Pancreas (tissue), 10 donors: ENCODE measurements around the gene ZNF829. TPM values are rescaled to one million over a fixed set of nuclear protein-coding genes. Genes with fewer than 3 reads are reported as not detected.

ENCODE experiments used
- ATAC-seq, 4 donors: fragments of 200-7000 bp; cut with Tn5 transposase; one replicate each; pipeline versions ENCODE4 v1.8.0 to v1.9.1; 2020; ENCODE audit warnings: mild to moderate bottlenecking in 4 of 4, moderate library complexity in 4 of 4
- DNase-seq, 6 donors: peaks; one replicate each; pipeline ENCODE4 v3.0.0-alpha.2; 2020
- FAIRE-seq: peaks from 2 replicates; lab custom pipeline; 2012; peaks lifted over from hg19 to GRCh38; lab: Jason Lieb, UNC
- H3K27ac ChIP-seq, 4 donors: fragments of 200-600 bp; sonication (generic); 1 replicate in 3 of 4; 2 replicates in 1 of 4; pipeline versions ENCODE4 v1.5.0 to v1.8.0; 2020
- H3K27me3 ChIP-seq, 4 donors: fragments of 200-600 bp; one replicate each; pipeline ENCODE4 v1.8.0; 2021
- H3K36me3 ChIP-seq, 3 donors: fragments of 200-600 bp; sonication (generic) in 1 of 3; one replicate each; pipeline versions ENCODE4 v1.5.0 to v1.8.0; 2020 to 2021
- H3K4me1 ChIP-seq, 3 donors: fragments of 200-600 bp; one replicate each; pipeline ENCODE4 v1.8.0; 2021
- H3K4me3 ChIP-seq, 4 donors: fragments of 200-600 bp; sonication (generic) in 2 of 4; one replicate each; pipeline versions ENCODE4 v1.5.0 to v1.8.0; 2020 to 2021
- H3K9me3 ChIP-seq, 4 donors: fragments of 200-600 bp; one replicate each; pipeline ENCODE4 v1.8.0; 2021
- CTCF ChIP-seq, 4 donors: fragments of 200-600 bp; sonication (generic) in 3 of 4; IDR thresholded peaks; one replicate each; pipeline versions ENCODE4 v1.5.0 to v1.8.0; 2021; ENCODE audit warnings: antibody characterized with exemption in 4 of 4
- WGBS, 2 donors: extraction: QIAGEN DNeasy Blood & Tissue Kit; methylation state at CpG; one replicate each; pipeline ENCODE4 v1.1.7; 2013; 5-methylcytosine and 5-hydroxymethylcytosine counted together
- intact Hi-C, 3 donors: fragments of 100-400 bp; cut with DNase I; formaldehyde crosslinking; loops; one replicate each; pipeline versions ENCODE4 v1.11.1 to v1.14.2; 2022
- polyA plus RNA-seq, 2 donors: library from polyadenylated mRNA; stranded (reverse); fragments of 200-250 nt; gene quantifications; one replicate each; pipeline ENCODE4 v1.2.3, GENCODE V29; 2013
- total RNA-seq, 6 donors: library from RNA; stranded (reverse); fragmentation: NEBNext Ultra II Directional in 4 of 6; extraction: Animal tissue kit (Norgen Biotek cat#: 25700) in 4 of 6; gene quantifications; one replicate each; pipeline versions ENCODE4 v1.2.1 to v1.2.4, GENCODE V29; 2021 to 2023
- donor health status: healthy with polysubstance abuse.
- donor health status: DM: no; HTN: no; CAD: no; lungs with moderate emphysema.
- donor health status: DM: no; HTN: no; CAD: no.
- donor health status: control.
- donor health status: control.
- donor health status: Bipolar disorder and iron deficiency.
- donor health status: DM: yes; HTN: yes; CAD: no.
- donor health status: DM: no; HTN: no; CAD: no.
- donor health status: DM: no; HTN: no; CAD: no.
- donor health status: DM: yes; HTN: yes; CAD: no.

The ZNF829 gene
- 1 to 10 TPM in 4 of 6 donors, under 1 TPM in 2; 0.65 to 1.8 (median 1.2) TPM for total RNA-seq
- polyA plus RNA-seq = under 1 TPM; 0.53 to 0.89 TPM

GRCh38 chr19:36915992-36916830 lies at the start of gene ZNF829, which contains the start of gene ZNF568:
ZNF829 (minus strand) TSS chr19:36916291; CDS start chr19:36915167, 1,124 bp downstream.
ZNF568 (plus strand) TSS chr19:36916332; CDS start chr19:36922771, 6,439 bp downstream.
- intact Hi-C loops = no loop called here
- no peak for FAIRE-seq
- peak in 3 of 4 donors; percentile 10 to 30 (median 22) for TF ChIP-seq CTCF (IDR thresholded peaks at IDR 0.05)

GRCh38 chr19:36963280-36963679 lies 47.2 kb upstream of the ZNF829 start:
- intact Hi-C loops = no loop called here
- Histone ChIP-seq H3K4me3 (no peak overlapping the region), H3K9me3 (no peaks in the 10 kb centered on the region), H3K36me3 (no peaks in the 10 kb centered on the region), H3K27ac (no peak overlapping the region), H3K27me3 (no peaks in the 10 kb centered on the region), H3K4me1 (no peaks in the 10 kb centered on the region)
- DNase-seq = no peak
- WGBS, 2 donors = 6 to 14% methylated on average over 2 of the region's 2 CpGs
- FAIRE-seq = no peak
- ATAC-seq = peak in 2 of 4 donors; percentile 58 to 59
- no peak for TF ChIP-seq CTCF (IDR thresholded peaks at IDR 0.05)

More at GRCh38 chr19:36915992-36916830, at the start of gene ZNF829, which contains the start of gene ZNF568:
- peaks cover 0 to 5% (median 0%) of the 10 kb centered on the region in 3 donors for H3K4me1 ChIP-seq
- 0% methylated on average over 55 to 57 of the region's 57 CpGs for WGBS, 2 donors
- H3K9me3 ChIP-seq = no peaks in the 10 kb centered on the region
- H3K27me3 ChIP-seq = no peaks in the 10 kb centered on the region
- peak within 1 kb of the TSS; percentile 42 to 85 (median 73) for H3K4me3 ChIP-seq
- ATAC-seq (peak; percentile 95 to 99 (median 97)), DNase-seq (peak; percentile 75 to 94 (median 84))
- peaks cover 0 to 8% (median 0%) of the 10 kb centered on the region in 3 donors for H3K36me3 ChIP-seq
- peak within 1 kb of the TSS; percentile 75 to 91 (median 86) for H3K27ac ChIP-seq

GRCh38 chr19:36962346-36962745 lies 46.3 kb upstream of the ZNF829 start:
- no peak for TF ChIP-seq CTCF (IDR thresholded peaks at IDR 0.05)
- 81 to 89% methylated on average over 6 of the region's 6 CpGs for WGBS, 2 donors
- no peak for FAIRE-seq
- Histone ChIP-seq H3K36me3 (no peaks in the 10 kb centered on the region), H3K27me3 (no peaks in the 10 kb centered on the region), H3K27ac (no peak overlapping the region), H3K9me3 (no peaks in the 10 kb centered on the region), H3K4me3 (no peak overlapping the region), H3K4me1 (no peaks in the 10 kb centered on the region)
- no peak for ATAC-seq
- intact Hi-C loops = no loop called here
- no peak for DNase-seq

- peaks cover 0 to 9% (median 0%) of the 10 kb centered on the region in 4 donors for H3K9me3 ChIP-seq
- H3K4me1 ChIP-seq = no peaks in the 10 kb centered on the region
- H3K27me3 ChIP-seq = no peaks in the 10 kb centered on the region
- no peak for DNase-seq
- no peak for ATAC-seq
- H3K36me3 ChIP-seq = peaks cover 0 to 32% (median 0%) of the 10 kb centered on the region in 3 donors
- TF ChIP-seq CTCF (IDR thresholded peaks at IDR 0.05) = no peak
- no peak overlapping the region for H3K4me3 ChIP-seq
- intact Hi-C loops = no loop called here
- WGBS, 2 donors = 98% methylated on average over 5 of the region's 5 CpGs
- H3K27ac ChIP-seq = no peak overlapping the region
- no peak for FAIRE-seq
Measured at GRCh38 chr19:36950335-36951119, 34.4 kb upstream of the ZNF829 start.
